ENCODE measurements around the gene CFAP126. TPM values are rescaled to one million over a fixed set of nuclear protein-coding genes. Genes with fewer than 3 reads are reported as not detected.

The CFAP126 gene, protein sequence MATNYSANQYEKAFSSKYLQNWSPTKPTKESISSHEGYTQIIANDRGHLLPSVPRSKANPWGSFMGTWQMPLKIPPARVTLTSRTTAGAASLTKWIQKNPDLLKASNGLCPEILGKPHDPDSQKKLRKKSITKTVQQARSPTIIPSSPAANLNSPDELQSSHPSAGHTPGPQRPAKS
- not detected in 2 replicates for total RNA-seq

DNA sequence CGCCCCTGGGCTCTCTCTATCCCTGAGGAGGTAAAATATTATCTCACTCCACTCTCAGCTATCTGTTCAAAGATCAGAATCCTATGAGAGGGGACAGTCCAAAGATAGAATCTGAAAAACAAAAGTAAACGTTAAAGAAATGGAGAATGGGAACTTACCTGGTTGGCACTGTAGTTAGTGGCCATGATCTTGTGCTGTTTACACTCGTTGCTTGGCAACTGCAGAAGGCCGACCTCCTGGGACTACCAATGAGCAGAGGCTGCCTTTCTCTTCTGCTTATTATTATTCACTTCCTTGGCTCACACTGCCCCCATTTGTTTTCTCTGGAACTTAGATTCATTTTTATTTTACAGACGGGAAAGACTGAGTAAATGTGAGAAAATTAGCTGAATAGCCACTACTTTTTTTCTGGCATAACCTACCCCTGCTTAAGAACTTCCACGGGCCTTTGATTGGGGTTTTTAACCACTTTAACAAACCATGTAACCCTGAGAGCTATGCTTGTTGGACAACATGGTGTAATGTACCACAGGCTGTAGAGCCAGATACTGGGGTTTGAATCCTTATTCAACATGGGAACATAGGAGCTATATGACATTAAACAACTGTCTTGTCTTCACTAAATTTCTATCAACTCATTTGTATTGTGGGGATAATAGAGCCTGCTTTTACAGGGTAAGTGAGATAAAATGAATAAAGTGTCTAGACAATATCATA lies at the start of gene CFAP126:
Gene CFAP126 (minus strand): TSS at position 193 of the 717 bp plus-strand sequence. CDS start 8 bp downstream, at position 185.

Other genes starting within 250 kb of the CFAP126 start
- gene PFDN2, start 249.8 kb downstream of the CFAP126 start, total RNA-seq: 45.1 and 49.0 TPM in 2 replicates
- 19.1 and 21.1 TPM in 2 replicates for gene NIT1, start 249.8 kb downstream of the CFAP126 start, total RNA-seq
- 18.1 and 29.1 TPM in 2 replicates for gene DEDD, start 235.2 kb downstream of the CFAP126 start, total RNA-seq
- 81.8 and 134 TPM in 2 replicates for gene UFC1, start 213.9 kb downstream of the CFAP126 start, total RNA-seq
- 7.7 and 11.0 TPM in 2 replicates for gene USP21, start 208.4 kb downstream of the CFAP126 start, total RNA-seq
- 9.2 and 9.7 TPM in 2 replicates for gene PPOX, start 201.4 kb downstream of the CFAP126 start, total RNA-seq
- 36.8 and 40.1 TPM in 2 replicates for gene B4GALT3, start 190.4 kb downstream of the CFAP126 start, total RNA-seq
- gene ADAMTS4, start 168.8 kb downstream of the CFAP126 start, total RNA-seq: 14.3 and 20.3 TPM in 2 replicates
- 145 and 146 TPM in 2 replicates for gene NDUFS2, start 165.5 kb downstream of the CFAP126 start, total RNA-seq
- gene FCER1G, start 152.6 kb downstream of the CFAP126 start, total RNA-seq: 0.59 TPM in 1 of 2 replicates, not detected in the other
- not detected in 2 replicates for gene APOA2, start 144.2 kb downstream of the CFAP126 start, total RNA-seq
- gene TOMM40L, start 141.8 kb downstream of the CFAP126 start, total RNA-seq: 8.0 and 9.0 TPM in 2 replicates
- gene NR1I3, start 129.7 kb downstream of the CFAP126 start, total RNA-seq: not detected in 2 replicates
- gene PCP4L1, start 109.1 kb downstream of the CFAP126 start, total RNA-seq: not detected in 2 replicates
- gene MPZ, start 57.9 kb downstream of the CFAP126 start, total RNA-seq: 0.88 and 0.89 TPM in 2 replicates
- gene SDHC, start 53.5 kb downstream of the CFAP126 start, total RNA-seq: 32.7 and 38.2 TPM in 2 replicates
- 0.14 TPM in 1 of 2 replicates, not detected in the other for gene FCGR2A, start 137.6 kb upstream of the CFAP126 start, total RNA-seq
- 0.30 and 1.1 TPM in 2 replicates for gene HSPA6, start 156.7 kb upstream of the CFAP126 start, total RNA-seq
- not detected in 2 replicates for gene FCGR3A, start 181.9 kb upstream of the CFAP126 start, total RNA-seq